GM10248 (cell line): ENCODE data around the gene LIMS4.
"Not testable (repeated sequence)": the region's sequence is repeated elsewhere in the genome, so short reads cannot be mapped to it uniquely, and the experiment has no call there.

Experiments used
- CTCF ChIA-PET: fragments of 300-600 bp; sonication (Branson Sonifier 250); formaldehyde crosslinking; extraction: SDS; loops from one replicate; lab custom pipeline; 2021; ENCODE audit warnings: antibody characterized with exemption; lab: Yijun Ruan, JAX
- POLR2A ChIA-PET: fragments of 350-650 bp; sonication (Branson Sonifier 250); formaldehyde crosslinking; extraction: SDS; loops from one replicate; lab custom pipeline; 2020; ENCODE audit warnings: antibody characterized with exemption; lab: Yijun Ruan, JAX
- DNase-seq: peaks from one replicate; pipeline ENCODE4 v3.0.0; 2012; ENCODE audit errors: extremely low spot score

LIMS4 gene

GRCh38 chr2:110456291-110457213 lies 16.1 kb downstream of the LIMS4 start:
- CTCF ChIA-PET, DNase-seq, POLR2A ChIA-PET: not testable (repeated sequence)

DNA sequence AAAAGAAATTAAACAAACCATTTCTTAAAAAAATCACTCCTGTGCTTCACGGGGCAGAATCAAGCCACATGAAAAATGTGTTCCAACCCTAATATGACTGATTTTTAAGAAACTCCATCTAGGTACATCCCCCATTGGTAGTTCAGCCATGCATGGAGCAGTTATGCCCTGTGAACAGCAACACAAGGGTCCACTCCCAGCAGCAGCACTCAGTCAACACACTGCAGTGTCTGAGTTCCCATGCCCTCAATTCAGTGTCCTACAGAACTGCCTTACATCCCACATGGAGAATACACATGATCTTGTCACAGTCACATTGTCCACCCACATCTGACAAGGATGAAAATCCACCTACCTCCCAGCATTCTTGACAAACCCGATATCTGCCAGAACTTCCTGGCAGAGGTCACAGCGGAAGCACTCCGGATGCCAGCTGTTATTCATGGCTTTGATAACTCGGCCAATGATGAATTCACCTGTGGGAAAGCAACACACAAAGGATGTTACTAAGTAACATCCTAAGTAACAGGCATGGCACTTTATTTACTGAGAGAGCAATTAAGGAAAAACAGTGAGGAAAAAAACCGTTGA lies 17.4 kb downstream of the LIMS4 start:
- DNase-seq, CTCF ChIA-PET, POLR2A ChIA-PET: not testable (repeated sequence)

DNA sequence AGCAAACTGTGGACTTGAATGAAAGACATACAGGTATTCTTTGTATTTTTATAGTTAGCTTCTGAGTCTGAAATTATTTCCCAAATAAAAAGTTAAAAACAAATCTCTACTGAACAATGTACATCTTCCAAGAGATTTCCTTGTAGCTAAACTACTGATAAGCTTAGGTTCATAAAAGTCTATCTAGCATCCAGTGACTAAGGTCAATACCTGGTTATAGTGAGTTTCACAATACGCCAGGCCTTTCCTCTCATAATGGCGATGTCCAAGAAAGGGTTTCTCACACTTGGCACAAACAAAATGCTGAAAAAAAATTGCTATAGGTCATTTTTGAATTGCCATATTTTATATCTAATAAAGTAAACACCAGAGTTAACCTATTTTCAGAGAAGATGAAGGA lies 21.7 kb downstream of the LIMS4 start:
- CTCF ChIA-PET, DNase-seq, POLR2A ChIA-PET: not testable (repeated sequence)

DNA sequence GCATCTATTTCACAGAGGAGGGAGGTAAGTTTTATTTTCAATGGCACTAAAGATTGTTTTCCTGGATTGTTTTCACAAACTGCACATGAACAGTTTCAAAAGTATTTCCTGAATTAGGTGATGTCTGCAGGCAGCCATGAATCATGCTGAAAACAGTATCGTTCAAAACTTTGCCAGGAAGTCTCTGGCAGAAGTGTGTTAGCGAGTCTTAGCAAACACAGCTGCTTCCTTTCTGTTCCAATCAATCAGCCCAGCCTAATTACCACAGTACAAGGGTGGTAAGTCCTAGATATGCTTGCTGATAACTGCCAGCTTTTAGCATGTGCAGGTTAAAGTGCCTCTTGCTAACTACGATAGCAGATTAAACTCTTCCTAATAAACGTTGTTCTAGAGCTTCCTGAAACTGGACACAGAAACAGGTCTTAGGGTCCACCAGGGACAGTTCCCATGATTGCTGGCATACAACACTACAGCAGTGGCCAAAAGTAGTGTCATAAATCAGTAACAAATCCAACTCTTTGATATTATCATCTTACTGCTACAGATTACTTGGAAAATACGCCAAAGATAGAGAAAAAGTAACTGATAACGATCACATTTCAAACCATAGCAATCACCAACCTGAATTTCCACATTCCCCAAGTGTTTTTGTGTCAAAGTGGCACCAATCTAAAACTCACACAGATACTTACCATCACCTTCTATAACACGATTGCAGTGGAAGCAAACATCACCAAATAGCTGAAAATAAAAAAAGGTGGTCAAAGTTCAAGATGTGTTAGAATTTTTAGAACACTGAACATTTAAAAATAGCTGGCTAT lies 23.3 kb downstream of the LIMS4 start:
- CTCF ChIA-PET, POLR2A ChIA-PET, DNase-seq: not testable (repeated sequence)

GRCh38 chr2:110446644-110447043 lies 26.0 kb downstream of the LIMS4 start:
- CTCF ChIA-PET, POLR2A ChIA-PET, DNase-seq: not testable (repeated sequence)

DNA sequence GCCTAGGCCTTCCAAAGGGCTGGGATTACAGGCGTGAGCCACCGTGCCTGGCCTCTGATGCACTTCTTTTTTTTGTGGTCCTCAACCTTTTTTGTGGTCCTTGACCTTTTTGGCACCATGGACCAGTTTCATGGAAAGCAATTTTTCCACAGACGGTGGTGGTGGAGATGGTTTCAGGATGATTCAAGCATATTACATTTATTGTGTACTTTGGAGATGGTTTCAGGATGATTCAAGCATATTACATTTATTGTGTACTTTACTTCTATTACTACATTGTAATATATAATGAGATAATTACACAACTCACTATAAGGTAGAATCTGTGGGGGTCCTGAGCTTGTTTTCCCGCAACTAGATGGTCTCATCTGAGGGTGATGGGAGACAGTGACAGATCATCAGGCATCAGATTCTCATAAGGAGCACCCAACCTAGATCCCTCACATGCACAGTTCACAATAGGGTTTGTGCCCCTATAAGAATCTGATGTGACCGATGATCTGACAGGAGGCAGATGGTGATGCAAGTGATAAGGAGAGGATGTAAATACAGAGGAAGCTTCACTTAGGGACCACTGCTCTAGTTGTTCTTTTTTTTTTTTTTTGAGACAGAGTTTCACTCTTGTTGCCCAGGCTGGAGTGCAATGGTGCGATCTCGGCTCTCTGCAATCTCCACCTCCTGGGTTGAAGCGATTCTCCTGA lies 29.2 kb downstream of the LIMS4 start:
- POLR2A ChIA-PET, CTCF ChIA-PET, DNase-seq: not testable (repeated sequence)

DNA sequence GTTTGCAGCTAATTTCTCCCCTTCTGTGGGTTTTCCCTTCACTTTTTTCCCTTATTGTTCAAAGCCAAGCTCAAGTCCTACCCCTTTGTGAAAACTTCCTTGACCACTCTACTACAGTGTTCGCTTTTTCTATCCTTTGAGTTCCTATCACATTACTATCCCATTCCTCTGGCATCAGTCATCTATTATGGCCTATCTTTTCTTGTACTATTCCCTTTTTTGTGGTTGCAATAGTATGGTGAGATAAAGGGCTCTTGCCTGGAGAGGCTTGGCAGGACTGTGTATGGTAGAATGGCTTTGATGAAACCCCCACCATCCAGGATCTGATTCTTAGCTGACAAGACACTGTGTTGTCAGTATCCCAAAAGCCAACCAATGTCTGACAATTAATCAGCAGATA lies 30.7 kb downstream of the LIMS4 start:
- DNase-seq, POLR2A ChIA-PET, CTCF ChIA-PET: not testable (repeated sequence)

DNA sequence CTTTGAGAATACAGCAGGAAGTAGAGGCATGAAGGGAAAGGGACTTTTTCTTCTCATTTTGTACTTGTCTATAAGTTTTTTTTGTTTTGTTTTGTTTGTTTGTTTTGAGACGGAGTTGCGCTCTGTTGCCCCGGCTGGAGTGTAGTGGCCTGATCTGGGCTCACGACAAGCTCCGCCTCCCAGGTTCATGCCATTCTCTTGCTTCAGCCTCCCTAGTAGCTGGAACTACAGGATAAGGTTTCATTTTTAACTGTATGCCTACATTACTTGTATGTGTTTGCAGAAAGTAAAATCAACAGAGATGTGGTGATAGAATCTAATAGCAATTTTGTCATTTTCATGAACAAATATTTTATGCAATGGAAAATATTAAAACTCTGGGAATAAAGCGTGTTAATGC lies 38.1 kb downstream of the LIMS4 start:
- CTCF ChIA-PET, POLR2A ChIA-PET, DNase-seq: not testable (repeated sequence)

DNA sequence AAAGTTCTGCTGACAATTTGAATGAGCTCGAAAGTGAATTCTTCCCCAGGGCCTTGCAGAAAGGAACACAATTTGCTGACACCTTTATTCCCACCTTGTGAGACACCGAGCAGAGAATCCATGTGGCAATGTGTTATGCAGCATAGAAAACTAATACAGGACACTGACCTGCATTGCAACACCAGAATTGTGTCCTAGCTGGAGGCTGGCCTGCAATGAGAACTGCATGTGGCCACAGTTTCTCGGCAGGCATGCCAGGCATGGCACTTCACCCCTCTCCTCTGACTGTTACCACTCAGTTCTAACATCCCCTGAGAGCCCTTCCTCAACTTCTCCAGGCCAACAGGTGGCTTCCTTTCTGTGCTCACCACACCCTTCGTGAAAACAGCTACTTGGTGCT lies 46.9 kb downstream of the LIMS4 start:
- DNase-seq, CTCF ChIA-PET, POLR2A ChIA-PET: not testable (repeated sequence)

- DNase-seq, CTCF ChIA-PET, POLR2A ChIA-PET: not testable (repeated sequence)
Observed at GRCh38 chr2:110424421-110424820, 48.2 kb downstream of the LIMS4 start.

GRCh38 chr2:110423574-110423962 lies 49.0 kb downstream of the LIMS4 start:
- DNase-seq, CTCF ChIA-PET, POLR2A ChIA-PET: not testable (repeated sequence)

- POLR2A ChIA-PET, DNase-seq, CTCF ChIA-PET: not testable (repeated sequence)
Observed at GRCh38 chr2:110422852-110423573, 49.6 kb downstream of the LIMS4 start.

DNA sequence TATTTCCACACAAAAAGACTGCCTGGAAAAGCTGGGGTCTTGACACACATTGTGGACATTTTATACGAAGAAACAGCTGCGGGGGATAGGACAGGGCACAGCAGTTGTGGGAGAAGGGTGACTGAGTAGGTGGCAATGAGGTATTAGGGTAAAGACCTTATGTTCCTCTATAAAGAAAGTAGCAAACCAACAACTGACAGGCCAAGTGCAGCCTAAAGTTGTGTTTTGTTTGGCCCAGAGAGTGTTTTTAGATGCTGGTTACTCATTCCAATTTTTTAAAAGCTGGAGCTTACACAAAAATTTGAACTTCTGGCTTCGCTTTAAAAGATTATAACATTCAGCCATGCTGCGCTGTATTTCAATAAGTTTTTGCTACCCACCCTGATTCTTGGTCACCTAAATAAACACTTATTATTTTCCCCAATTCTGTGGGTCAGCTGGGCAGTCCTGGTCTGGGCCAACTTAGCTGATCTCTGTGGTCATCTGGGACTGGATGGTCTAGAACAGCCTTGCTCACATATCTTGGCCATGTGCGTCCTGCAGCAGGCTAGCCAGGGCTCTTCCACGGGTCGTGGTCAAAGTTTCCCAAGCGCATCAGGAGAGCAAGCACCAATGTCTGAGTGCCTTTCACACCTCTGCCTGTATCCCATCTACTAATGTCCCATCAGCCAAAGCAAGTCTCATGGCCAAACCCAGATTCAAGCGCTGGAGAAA lies 51.8 kb downstream of the LIMS4 start:
- CTCF ChIA-PET, POLR2A ChIA-PET, DNase-seq: not testable (repeated sequence)

DNA sequence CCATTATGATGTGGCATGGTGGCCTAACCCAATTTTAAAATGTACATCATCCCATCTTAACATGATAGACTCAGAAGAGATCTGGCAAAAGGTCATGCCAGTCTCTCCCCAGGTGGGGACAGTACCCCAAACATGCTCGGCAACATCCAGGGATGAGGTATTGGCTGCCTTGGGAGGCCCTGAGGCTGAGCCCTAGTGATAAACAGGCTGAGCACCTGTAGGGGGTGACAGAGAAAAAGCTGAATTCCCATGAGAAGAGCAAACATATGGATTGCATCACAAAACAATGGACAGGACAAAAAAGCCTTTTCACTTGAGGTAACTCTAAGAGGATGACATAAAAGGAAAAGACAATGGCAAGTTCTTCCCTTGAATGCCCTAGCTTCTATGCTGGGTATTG lies 65.5 kb downstream of the LIMS4 start:
- DNase-seq, CTCF ChIA-PET, POLR2A ChIA-PET: not testable (repeated sequence)

- POLR2A ChIA-PET, CTCF ChIA-PET, DNase-seq: not testable (repeated sequence)
Observed at GRCh38 chr2:110404988-110405387, 67.6 kb downstream of the LIMS4 start.

DNA sequence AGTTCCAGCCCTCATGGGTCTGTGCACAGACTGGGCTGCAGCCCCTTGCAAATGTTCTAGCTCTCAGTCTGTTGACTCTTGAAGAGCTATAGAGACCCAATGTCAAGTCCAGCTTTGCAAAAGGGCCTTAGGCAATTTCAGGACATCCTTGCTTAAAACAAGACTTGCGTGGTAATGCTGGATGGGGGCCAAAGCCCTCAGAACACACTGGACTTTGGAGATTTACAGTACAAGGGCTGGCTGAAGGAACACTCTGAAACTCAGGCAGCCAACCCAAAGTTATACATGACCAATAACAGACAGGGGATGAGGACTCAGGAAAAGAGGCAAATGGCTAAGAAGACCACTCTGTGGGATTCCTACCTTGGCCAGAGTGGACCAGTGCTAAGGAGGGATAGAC lies 68.4 kb downstream of the LIMS4 start:
- POLR2A ChIA-PET, CTCF ChIA-PET, DNase-seq: not testable (repeated sequence)
